Endothelial cell of umbilical vein (primary cell): ENCODE results near the gene SLC25A45.
A peak's percentile ranks its signal among the peaks of the same experiment; 100 is the strongest.

Experiments
- POLR2A ChIP-seq: IDR thresholded peaks from 2 replicates; pipeline ENCODE4 v1.6.1; 2012; ENCODE audit warnings: low read depth, mild to moderate bottlenecking, control low read depth, low read length
- POLR2AphosphoS5 ChIP-seq: IDR thresholded peaks from 2 replicates; pipeline ENCODE4 v1.6.1; 2012; ENCODE audit warnings: low read depth, mild to moderate bottlenecking, control low read depth, low read length, moderate library complexity; ENCODE audit not compliant: insufficient read depth

DNA sequence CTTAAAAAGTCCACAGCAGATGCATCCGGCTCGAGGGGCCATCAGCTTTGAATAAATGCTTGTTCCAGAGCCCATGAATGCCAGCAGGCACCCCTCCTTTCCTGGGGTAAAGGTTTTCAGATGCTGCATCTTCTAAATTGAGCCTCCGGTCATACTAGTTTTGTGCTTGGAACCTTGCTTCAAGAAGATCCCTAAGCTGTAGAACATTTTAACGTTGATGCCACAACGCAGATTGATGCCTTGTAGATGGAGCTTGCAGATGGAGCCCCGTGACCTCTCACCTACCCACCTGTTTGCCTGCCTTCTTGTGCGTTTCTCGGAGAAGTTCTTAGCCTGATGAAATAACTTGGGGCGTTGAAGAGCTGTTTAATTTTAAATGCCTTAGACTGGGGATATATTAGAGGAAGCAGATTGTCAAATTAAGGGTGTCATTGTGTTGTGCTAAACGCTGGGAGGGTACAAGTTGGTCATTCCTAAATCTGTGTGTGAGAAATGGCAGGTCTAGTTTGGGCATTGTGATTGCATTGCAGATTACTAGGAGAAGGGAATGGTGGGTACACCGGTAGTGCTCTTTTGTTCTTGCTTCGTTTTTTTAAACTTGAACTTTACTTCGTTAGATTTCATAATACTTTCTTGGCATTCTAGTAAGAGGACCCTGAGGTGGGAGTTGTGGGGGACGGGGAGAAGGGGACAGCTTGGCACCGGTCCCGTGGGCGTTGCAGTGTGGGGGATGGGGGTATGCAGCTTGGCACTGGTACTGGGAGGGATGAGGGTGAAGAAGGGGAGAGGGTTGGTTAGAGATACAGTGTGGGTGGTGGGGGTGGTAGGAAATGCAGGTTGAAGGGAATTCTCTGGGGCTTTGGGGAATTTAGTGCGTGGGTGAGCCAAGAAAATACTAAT lies 42.0 kb upstream of the SLC25A45 start:
- peak; percentile 63 for TF ChIP-seq POLR2A
- TF ChIP-seq POLR2AphosphoS5: no peak
